Karpas-422 (cell line): ENCODE results near the gene CARD14. TPM values are rescaled to one million over a fixed set of nuclear protein-coding genes. Genes with fewer than 3 reads are reported as not detected.

Source experiments
- DNase-seq: peaks from one replicate; pipeline ENCODE4 v3.0.0-alpha.2; 2015
- H2AFZ ChIP-seq: fragments of 200-600 bp; sonication (generic); 2 replicates; pipeline ENCODE4 v1.6.1; 2014; ENCODE audit warnings: antibody characterized with exemption, low read length, mixed read lengths
- H3K27ac ChIP-seq: fragments of 200-600 bp; sonication (generic); 2 replicates; pipeline ENCODE4 v1.5.1; 2014; ENCODE audit warnings: mild to moderate bottlenecking, low read length, moderate library complexity
- H3K27me3 ChIP-seq: fragments of 200-600 bp; sonication (generic); 2 replicates; pipeline ENCODE4 v1.6.1; 2014; ENCODE audit warnings: low read length, mixed read lengths
- H3K36me3 ChIP-seq: fragments of 200-600 bp; sonication (generic); 2 replicates; pipeline ENCODE4 v1.6.1; 2014; ENCODE audit warnings: low read length, mixed read lengths; ENCODE audit not compliant: insufficient read depth
- H3K4me1 ChIP-seq: fragments of 200-600 bp; sonication (generic); 2 replicates; pipeline ENCODE4 v1.6.1; 2014; ENCODE audit warnings: mild to moderate bottlenecking, low read length, mixed read lengths
- H3K4me2 ChIP-seq: fragments of 200-600 bp; sonication (generic); 2 replicates; pipeline ENCODE4 v1.6.1; 2014; ENCODE audit warnings: low read length, low read depth, mild to moderate bottlenecking; ENCODE audit not compliant: poor library complexity, severe bottlenecking
- H3K4me3 ChIP-seq: fragments of 200-600 bp; sonication (generic); 2 replicates; pipeline ENCODE4 v1.5.1; 2014; ENCODE audit warnings: mild to moderate bottlenecking, antibody characterized with exemption, low read length, mixed read lengths
- H3K79me2 ChIP-seq: fragments of 200-600 bp; sonication (generic); 2 replicates; pipeline ENCODE4 v1.6.1; 2014; ENCODE audit warnings: mild to moderate bottlenecking, low read length, mixed read lengths
- H3K9ac ChIP-seq: fragments of 200-600 bp; sonication (generic); 2 replicates; pipeline ENCODE4 v1.6.0; 2014; ENCODE audit warnings: low read length
- H3K9me2 ChIP-seq: fragments of 200-600 bp; sonication (generic), shearing (Covaris generic); replicated peaks from 2 replicates; pipeline ENCODE4 v1.6.0; 2014; ENCODE audit warnings: mild to moderate bottlenecking, low read length, moderate library complexity; ENCODE audit not compliant: insufficient read depth
- H3K9me3 ChIP-seq: fragments of 300-700, 200-600 bp; sonication (generic); 2 replicates; pipeline ENCODE4 v1.6.1; 2014; ENCODE audit warnings: low read length, mixed read lengths
- H4K20me1 ChIP-seq: fragments of 200-600 bp; sonication (generic); 2 replicates; pipeline ENCODE4 v1.6.1; 2014; ENCODE audit warnings: mild to moderate bottlenecking, antibody characterized with exemption, low read length, low read depth; ENCODE audit not compliant: insufficient read depth
- total RNA-seq: library from RNA; depleted of rRNA; stranded (reverse); fragments of >200 nt; shearing (Covaris generic); gene quantifications from 2 replicates; pipeline ENCODE4 v1.2.3, GENCODE V29; 2014; ENCODE audit warnings: low replicate concordance

CARD14 gene
- total RNA-seq, 1 experiment from 2014 or later: not detected

GRCh38 chr17:80203471-80203963 is 33.7 kb downstream of the CARD14 start:
- Histone ChIP-seq H3K9ac (no peak overlapping the region), H3K4me1 (no peaks in the 10 kb centered on the region), H2AFZ (no peak overlapping the region), H3K27me3 (no peaks in the 10 kb centered on the region), H3K9me2 (no peaks in the 10 kb centered on the region), H3K36me3 (no peaks in the 10 kb centered on the region), H3K79me2 (no peaks in the 10 kb centered on the region), H4K20me1 (no peaks in the 10 kb centered on the region), H3K4me2 (no peak overlapping the region), H3K4me3 (no peak overlapping the region), H3K9me3 (no peaks in the 10 kb centered on the region), H3K27ac (no peak overlapping the region)
- no peak for DNase-seq

GRCh38 chr17:80204626-80205468 is 35.0 kb downstream of the CARD14 start:
- H3K4me3 ChIP-seq: no peak overlapping the region

GRCh38 chr17:80205811-80206210 is 36.0 kb downstream of the CARD14 start:
- no peak for DNase-seq
- H4K20me1 ChIP-seq: no peaks in the 10 kb centered on the region
- H3K9me2 ChIP-seq: no peaks in the 10 kb centered on the region
- H3K4me2 ChIP-seq: no peak overlapping the region
- H3K36me3 ChIP-seq: no peaks in the 10 kb centered on the region
- no peaks in the 10 kb centered on the region for H3K79me2 ChIP-seq
- no peak overlapping the region for H2AFZ ChIP-seq
- no peaks in the 10 kb centered on the region for H3K4me1 ChIP-seq
- no peaks in the 10 kb centered on the region for H3K9me3 ChIP-seq
- no peak overlapping the region for H3K27ac ChIP-seq
- H3K27me3 ChIP-seq: no peaks in the 10 kb centered on the region
- no peak overlapping the region for H3K9ac ChIP-seq
- no peak overlapping the region for H3K4me3 ChIP-seq

More at GRCh38 chr17:80204626-80205468, 35.0 kb downstream of the CARD14 start:
- H4K20me1 ChIP-seq: no peaks in the 10 kb centered on the region
- no peaks in the 10 kb centered on the region for H3K9me2 ChIP-seq
- DNase-seq: no peak
- no peak overlapping the region for H3K4me2 ChIP-seq
- H3K9ac ChIP-seq: no peak overlapping the region
- H3K9me3 ChIP-seq: no peaks in the 10 kb centered on the region
- H3K27me3 ChIP-seq: no peaks in the 10 kb centered on the region
- H3K4me1 ChIP-seq: no peaks in the 10 kb centered on the region
- no peak overlapping the region for H2AFZ ChIP-seq
- no peaks in the 10 kb centered on the region for H3K36me3 ChIP-seq
- no peak overlapping the region for H3K27ac ChIP-seq
- no peaks in the 10 kb centered on the region for H3K79me2 ChIP-seq

GRCh38 chr17:80208050-80208449 is 38.2 kb downstream of the CARD14 start:
- Histone ChIP-seq H3K79me2 (no peaks in the 10 kb centered on the region), H3K36me3 (no peaks in the 10 kb centered on the region), H3K27me3 (no peaks in the 10 kb centered on the region), H2AFZ (no peak overlapping the region), H3K4me2 (no peak overlapping the region), H4K20me1 (no peaks in the 10 kb centered on the region), H3K9me2 (no peaks in the 10 kb centered on the region), H3K9me3 (no peaks in the 10 kb centered on the region), H3K4me3 (no peak overlapping the region), H3K9ac (no peak overlapping the region), H3K4me1 (no peaks in the 10 kb centered on the region), H3K27ac (no peak overlapping the region)
- DNase-seq: no peak

GRCh38 chr17:80209765-80210164 is 39.9 kb downstream of the CARD14 start:
- Histone ChIP-seq H3K27me3 (no peaks in the 10 kb centered on the region), H3K79me2 (no peaks in the 10 kb centered on the region), H3K4me1 (no peaks in the 10 kb centered on the region), H3K9me3 (no peaks in the 10 kb centered on the region), H2AFZ (no peak overlapping the region), H3K4me2 (no peak overlapping the region), H3K4me3 (no peak overlapping the region), H4K20me1 (no peaks in the 10 kb centered on the region), H3K9ac (no peak overlapping the region), H3K36me3 (no peaks in the 10 kb centered on the region), H3K9me2 (no peaks in the 10 kb centered on the region), H3K27ac (no peak overlapping the region)
- no peak for DNase-seq

GRCh38 chr17:80210348-80211108 is 40.7 kb downstream of the CARD14 start:
- Histone ChIP-seq H3K27me3 (no peaks in the 10 kb centered on the region), H3K27ac (no peak overlapping the region), H3K4me1 (no peaks in the 10 kb centered on the region), H3K9ac (no peak overlapping the region), H4K20me1 (no peaks in the 10 kb centered on the region), H3K36me3 (no peaks in the 10 kb centered on the region), H3K4me2 (no peak overlapping the region), H3K9me2 (no peaks in the 10 kb centered on the region), H3K4me3 (no peak overlapping the region), H3K79me2 (no peaks in the 10 kb centered on the region), H3K9me3 (no peaks in the 10 kb centered on the region), H2AFZ (no peak overlapping the region)
- no peak for DNase-seq

GRCh38 chr17:80212109-80212508 is 42.3 kb downstream of the CARD14 start:
- no peak overlapping the region for H3K27ac ChIP-seq
- H3K9me3 ChIP-seq: no peaks in the 10 kb centered on the region
- no peak for DNase-seq
- H3K79me2 ChIP-seq: no peaks in the 10 kb centered on the region
- H3K27me3 ChIP-seq: no peaks in the 10 kb centered on the region
- H3K4me3 ChIP-seq: no peak overlapping the region
- H4K20me1 ChIP-seq: no peaks in the 10 kb centered on the region
- H3K4me1 ChIP-seq: no peaks in the 10 kb centered on the region
- no peaks in the 10 kb centered on the region for H3K36me3 ChIP-seq
- H3K4me2 ChIP-seq: no peak overlapping the region
- no peak overlapping the region for H3K9ac ChIP-seq
- no peaks in the 10 kb centered on the region for H3K9me2 ChIP-seq
- H2AFZ ChIP-seq: no peak overlapping the region

GRCh38 chr17:80212511-80212910 is 42.7 kb downstream of the CARD14 start:
- H3K79me2 ChIP-seq: no peaks in the 10 kb centered on the region
- no peaks in the 10 kb centered on the region for H3K27me3 ChIP-seq
- H3K9me2 ChIP-seq: no peaks in the 10 kb centered on the region
- H3K36me3 ChIP-seq: no peaks in the 10 kb centered on the region
- no peak overlapping the region for H3K4me3 ChIP-seq
- H3K4me2 ChIP-seq: no peak overlapping the region
- H4K20me1 ChIP-seq: no peaks in the 10 kb centered on the region
- H3K27ac ChIP-seq: no peak overlapping the region
- no peaks in the 10 kb centered on the region for H3K4me1 ChIP-seq
- no peak overlapping the region for H3K9ac ChIP-seq
- H2AFZ ChIP-seq: no peak overlapping the region
- H3K9me3 ChIP-seq: no peaks in the 10 kb centered on the region
- no peak for DNase-seq
